Hepatocyte (in vitro differentiated cells): ENCODE results near the gene MLYCD. TPM values are rescaled to one million over a fixed set of nuclear protein-coding genes. Genes with fewer than 3 reads are reported as not detected.
A peak's percentile ranks its signal among the peaks of the same experiment; 100 is the strongest.

Experiments used
- DNase-seq: peaks from one replicate; pipeline ENCODE4 v3.0.0-alpha.2; 2016; ENCODE audit warnings: low spot score
- H2AFZ ChIP-seq: fragments of 200-600 bp; sonication (generic); 2 replicates; pipeline ENCODE4 v1.6.0; 2016; ENCODE audit warnings: antibody characterized with exemption, mild to moderate bottlenecking
- H3K27ac ChIP-seq: fragments of 200-600 bp; sonication (generic); 2 replicates; pipeline ENCODE4 v1.5.1; 2016; ENCODE audit warnings: mild to moderate bottlenecking
- H3K27me3 ChIP-seq: fragments of 200-600 bp; sonication (generic); 2 replicates; pipeline ENCODE4 v1.6.1; 2016
- H3K36me3 ChIP-seq: fragments of 200-600 bp; sonication (generic); replicated peaks from 2 replicates; pipeline ENCODE4 v1.5.1; 2016; ENCODE audit warnings: low read depth; ENCODE audit not compliant: insufficient read depth
- H3K4me1 ChIP-seq: fragments of 200-600 bp; sonication (generic); 2 replicates; pipeline ENCODE4 v1.5.1; 2016; ENCODE audit warnings: mild to moderate bottlenecking, moderate library complexity; ENCODE audit not compliant: insufficient read depth
- H3K4me2 ChIP-seq: fragments of 200-600 bp; sonication (generic); 2 replicates; pipeline ENCODE4 v1.6.0; 2016
- H3K4me3 ChIP-seq: fragments of 200-600 bp; sonication (generic); 2 replicates; pipeline ENCODE4 v1.5.1; 2016; ENCODE audit warnings: mild to moderate bottlenecking
- H3K79me2 ChIP-seq: fragments of 200-600 bp; sonication (generic); 2 replicates; pipeline ENCODE4 v1.6.0; 2017; ENCODE audit warnings: mild to moderate bottlenecking
- H3K9me2 ChIP-seq: fragments of 200-600 bp; sonication (generic); replicated peaks from 2 replicates; pipeline ENCODE4 v1.6.0; 2017; ENCODE audit warnings: mild to moderate bottlenecking; ENCODE audit not compliant: insufficient read depth
- H3K9me3 ChIP-seq: fragments of 200-600 bp; sonication (generic); 2 replicates; pipeline ENCODE4 v1.5.1; 2016; ENCODE audit warnings: low read depth, mild to moderate bottlenecking
- H4K20me1 ChIP-seq: fragments of 200-600 bp; sonication (generic); 2 replicates; pipeline ENCODE4 v1.6.0; 2016; ENCODE audit warnings: mild to moderate bottlenecking; ENCODE audit not compliant: insufficient read depth, poor library complexity, severe bottlenecking
- CTCF ChIP-seq: fragments of 200-600 bp; sonication (generic); IDR thresholded peaks from 2 replicates; pipeline ENCODE4 v1.5.1; 2016; ENCODE audit warnings: antibody characterized with exemption, mild to moderate bottlenecking; ENCODE audit not compliant: poor library complexity
- EZH2 ChIP-seq: fragments of 200-600 bp; sonication (generic); IDR thresholded peaks from 2 replicates; pipeline ENCODE4 v1.6.1; 2016; ENCODE audit warnings: antibody characterized with exemption, mild to moderate bottlenecking, borderline replicate concordance
- EZH2phosphoT487 ChIP-seq: fragments of 200-600 bp; sonication (generic); IDR thresholded peaks from one replicate; pipeline ENCODE4 v1.6.1; 2018; ENCODE audit warnings: antibody characterized with exemption, mild to moderate bottlenecking, low read depth, moderate library complexity; ENCODE audit not compliant: unreplicated experiment, severe bottlenecking
- WGBS: methylation state at CpG from one replicate; pipeline ENCODE4 v1.1.6; 2016; ENCODE audit warnings: low lambda C conversion rate; ENCODE audit errors: missing lambda C conversion rate; 5-methylcytosine and 5-hydroxymethylcytosine counted together
- polyA plus RNA-seq: library from polyadenylated mRNA; unstranded; fragments of >200 nt; fragmentation: Nextera tagmentation; extraction: Ambion mirVana; gene quantifications from 2 replicates; pipeline ENCODE4 v1.2.1, GENCODE V29; 2016
- total RNA-seq: library from RNA; depleted of rRNA; stranded (reverse); fragments of >200 nt; gene quantifications from 2 replicates; pipeline ENCODE4 v1.2.3, GENCODE V29; 2014

Gene MLYCD
- 5.5 and 6.3 TPM in 2 replicates for total RNA-seq
- 9.0 and 10.1 TPM in 2 replicates for polyA plus RNA-seq

DNA sequence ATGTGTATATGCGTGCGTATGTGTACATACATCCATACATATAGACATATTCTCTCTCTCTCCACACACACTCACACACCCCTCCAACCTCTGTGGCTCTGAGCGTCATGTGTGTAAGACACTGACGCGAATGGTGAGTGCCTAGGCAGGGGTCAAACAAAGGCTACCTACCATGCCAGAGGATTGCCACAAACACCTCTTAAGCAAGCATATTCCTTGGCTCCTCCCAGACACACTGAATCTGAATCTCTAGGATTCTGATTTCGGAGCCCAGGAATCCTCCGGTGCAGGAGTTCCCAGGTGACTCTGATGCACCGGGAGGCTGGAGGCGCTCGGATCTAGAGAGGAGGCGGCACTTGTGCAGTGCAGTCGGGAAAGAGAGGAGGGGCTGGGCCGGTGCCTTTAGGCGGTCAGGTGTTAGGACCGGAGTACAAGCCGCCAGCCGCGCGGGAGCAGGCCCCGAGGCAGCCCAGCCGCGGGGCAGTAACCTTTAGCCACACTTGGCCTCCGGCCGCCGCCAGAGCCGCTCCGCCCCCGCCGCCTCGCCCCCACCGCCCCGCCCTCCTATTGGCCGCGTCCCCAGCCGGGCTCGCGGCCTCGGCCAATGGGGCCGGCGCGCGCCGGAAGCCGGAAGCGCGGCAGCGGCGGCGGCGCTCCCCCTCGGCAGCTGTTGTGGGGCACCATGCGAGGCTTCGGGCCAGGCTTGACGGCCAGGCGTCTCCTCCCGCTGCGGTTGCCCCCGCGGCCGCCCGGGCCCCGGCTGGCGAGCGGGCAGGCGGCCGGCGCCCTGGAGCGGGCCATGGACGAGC, at the start of gene MLYCD:
Gene MLYCD (plus strand): TSS at position 653 of the 809 bp plus-strand sequence. CDS start 30 bp downstream, at position 683.
- H4K20me1 ChIP-seq, result peaks cover 18% of the 10 kb centered on the region
- 11% methylated on average over 34 of the region's 69 CpGs for WGBS
- H3K27ac ChIP-seq, result peak within 1 kb of the TSS; percentile 95
- H3K36me3 ChIP-seq, result no peaks in the 10 kb centered on the region
- H3K27me3 ChIP-seq, result no peaks in the 10 kb centered on the region
- no peaks in the 10 kb centered on the region for H3K9me3 ChIP-seq
- H3K79me2 ChIP-seq, result peaks cover 43% of the 10 kb centered on the region
- H2AFZ ChIP-seq, result peak within 1 kb of the TSS; percentile 88
- H3K9me2 ChIP-seq, result no peaks in the 10 kb centered on the region
- TF ChIP-seq CTCF (no peak), EZH2phosphoT487 (no peak), EZH2 (no peak)
- peak within 1 kb of the TSS; percentile 82 for H3K4me3 ChIP-seq
- H3K4me1 ChIP-seq, result peaks cover 13% of the 10 kb centered on the region
- peak; percentile 94 for DNase-seq
- peak within 1 kb of the TSS; percentile 94 for H3K4me2 ChIP-seq

DNA sequence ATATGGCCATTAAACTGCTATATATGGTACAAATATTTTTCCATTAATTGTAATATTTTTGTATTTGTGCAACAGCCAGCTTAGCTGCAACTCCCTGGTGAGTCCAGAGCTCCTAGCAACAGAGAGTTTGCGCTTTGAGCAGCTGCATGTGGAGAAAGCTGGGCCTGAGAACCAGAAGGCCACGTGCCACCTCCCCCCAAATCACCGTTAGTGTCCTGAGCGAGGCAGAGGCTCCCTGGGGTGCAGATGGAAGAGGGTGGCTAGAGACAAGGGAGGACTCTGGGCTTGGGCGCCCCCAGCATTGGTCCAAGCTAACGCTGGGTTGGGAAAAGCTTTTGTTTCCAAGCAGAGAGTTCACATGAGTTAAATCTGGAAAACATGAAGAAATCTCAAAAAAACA, 49.5 kb upstream of the MLYCD start:
- Histone ChIP-seq H3K4me2 (no peak overlapping the region), H3K9me2 (no peaks in the 10 kb centered on the region), H3K9me3 (no peaks in the 10 kb centered on the region), H3K4me1 (peaks cover 10% of the 10 kb centered on the region), H3K27ac (no peak overlapping the region), H3K79me2 (no peaks in the 10 kb centered on the region), H3K27me3 (no peaks in the 10 kb centered on the region), H3K36me3 (no peaks in the 10 kb centered on the region), H2AFZ (no peak overlapping the region), H3K4me3 (no peak overlapping the region), H4K20me1 (no peaks in the 10 kb centered on the region)
- WGBS, result 81% methylated on average over 6 of the region's 6 CpGs
- TF ChIP-seq CTCF (no peak), EZH2 (no peak), EZH2phosphoT487 (no peak)
- no peak for DNase-seq

- 74% methylated on average over 5 of the region's 5 CpGs for WGBS
- peaks cover 10% of the 10 kb centered on the region for H3K4me1 ChIP-seq
- no peak overlapping the region for H2AFZ ChIP-seq
These were observed 48.0 kb upstream of the MLYCD start for GRCh38 chr16:83850947-83851346.

More at GRCh38 chr16:83850947-83851346, 48.0 kb upstream of the MLYCD start:
- TF ChIP-seq CTCF (no peak), EZH2phosphoT487 (no peak), EZH2 (no peak)
- H3K79me2 ChIP-seq, result no peaks in the 10 kb centered on the region
- H3K4me3 ChIP-seq, result no peak overlapping the region
- DNase-seq, result no peak
- no peaks in the 10 kb centered on the region for H3K9me2 ChIP-seq
- peak overlapping the region; percentile 0 for H3K4me2 ChIP-seq
- H3K27ac ChIP-seq, result peak overlapping the region; percentile 2
- H3K27me3 ChIP-seq, result no peaks in the 10 kb centered on the region
- H4K20me1 ChIP-seq, result no peaks in the 10 kb centered on the region
- no peaks in the 10 kb centered on the region for H3K9me3 ChIP-seq
- no peaks in the 10 kb centered on the region for H3K36me3 ChIP-seq
